Mesenteric fat pad (tissue), 1 donor: ENCODE data around the gene RNF40. TPM values are rescaled to one million over a fixed set of nuclear protein-coding genes. Genes with fewer than 3 reads are reported as not detected.

Source experiments
- DNase-seq: peaks from one replicate; pipeline ENCODE4 v3.0.0-alpha.2; 2020; ENCODE audit warnings: low spot score
- total RNA-seq: library from RNA; stranded (reverse); fragmentation: NEBNext Ultra II Directional; extraction: Animal tissue kit (Norgen Biotek cat#: 25700); gene quantifications from one replicate; pipeline ENCODE4 v1.2.1, GENCODE V29; 2021
- donor health status: DM: yes; HTN: yes; CAD: no.

Gene RNF40
- total RNA-seq, 1 donor from 2014 or later: 97.5 TPM

- no peak for DNase-seq
Observed at GRCh38 chr16:30761427-30761927, 645 bp upstream of the RNF40 start.

DNA sequence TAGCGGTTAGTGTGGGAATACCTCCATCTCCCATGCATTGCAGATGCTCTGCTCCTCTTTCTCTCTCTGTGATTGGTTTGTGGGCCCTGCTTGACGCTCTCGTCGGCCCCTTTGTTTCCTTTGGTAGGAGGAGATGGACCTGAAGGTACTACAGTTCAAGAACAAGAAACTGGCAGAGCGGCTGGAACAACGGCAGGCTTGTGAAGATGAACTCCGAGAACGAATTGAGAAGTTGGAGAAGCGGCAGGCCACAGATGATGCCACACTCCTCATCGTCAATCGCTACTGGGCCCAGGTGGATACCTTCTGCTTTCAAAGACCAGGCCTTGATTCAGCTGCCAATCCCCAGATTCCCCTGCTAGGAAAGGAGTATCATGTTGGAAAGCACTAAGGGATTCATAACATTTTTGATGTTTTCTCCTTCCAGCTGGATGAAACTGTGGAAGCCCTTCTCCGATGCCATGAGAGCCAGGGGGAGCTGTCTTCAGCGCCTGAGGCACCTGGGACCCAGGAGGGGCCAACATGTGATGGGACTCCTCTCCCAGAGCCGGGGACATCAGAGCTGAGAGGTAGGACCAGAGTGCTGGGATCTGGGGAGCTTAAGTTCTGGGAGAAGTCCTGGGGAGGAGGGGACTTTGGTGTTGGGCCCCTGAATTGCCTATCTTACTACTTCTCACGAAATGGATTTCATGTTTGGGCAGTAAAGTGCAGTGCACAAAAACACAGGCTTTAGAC, 1.0 kb downstream of the RNF40 start:
- DNase-seq: no peak

DNA sequence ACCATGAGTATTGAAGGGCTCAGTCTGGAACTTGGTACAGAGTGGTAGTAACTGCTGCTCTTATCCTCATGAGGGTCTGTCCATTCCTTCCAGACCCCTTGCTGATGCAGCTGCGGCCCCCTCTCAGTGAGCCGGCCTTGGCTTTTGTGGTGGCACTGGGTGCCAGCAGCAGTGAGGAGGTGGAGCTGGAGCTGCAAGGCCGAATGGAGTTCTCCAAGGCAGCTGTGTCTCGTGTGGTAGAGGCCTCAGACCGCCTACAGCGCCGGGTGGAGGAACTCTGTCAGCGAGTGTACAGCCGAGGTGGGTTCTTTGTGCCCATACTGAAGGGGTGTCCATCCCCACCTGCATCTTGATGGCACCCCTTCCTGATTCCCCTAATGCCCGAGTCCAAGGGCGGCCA, 2.0 kb downstream of the RNF40 start:
- DNase-seq: no peak

GRCh38 chr16:30764816-30765465, 2.8 kb downstream of the RNF40 start:
- no peak for DNase-seq

DNA sequence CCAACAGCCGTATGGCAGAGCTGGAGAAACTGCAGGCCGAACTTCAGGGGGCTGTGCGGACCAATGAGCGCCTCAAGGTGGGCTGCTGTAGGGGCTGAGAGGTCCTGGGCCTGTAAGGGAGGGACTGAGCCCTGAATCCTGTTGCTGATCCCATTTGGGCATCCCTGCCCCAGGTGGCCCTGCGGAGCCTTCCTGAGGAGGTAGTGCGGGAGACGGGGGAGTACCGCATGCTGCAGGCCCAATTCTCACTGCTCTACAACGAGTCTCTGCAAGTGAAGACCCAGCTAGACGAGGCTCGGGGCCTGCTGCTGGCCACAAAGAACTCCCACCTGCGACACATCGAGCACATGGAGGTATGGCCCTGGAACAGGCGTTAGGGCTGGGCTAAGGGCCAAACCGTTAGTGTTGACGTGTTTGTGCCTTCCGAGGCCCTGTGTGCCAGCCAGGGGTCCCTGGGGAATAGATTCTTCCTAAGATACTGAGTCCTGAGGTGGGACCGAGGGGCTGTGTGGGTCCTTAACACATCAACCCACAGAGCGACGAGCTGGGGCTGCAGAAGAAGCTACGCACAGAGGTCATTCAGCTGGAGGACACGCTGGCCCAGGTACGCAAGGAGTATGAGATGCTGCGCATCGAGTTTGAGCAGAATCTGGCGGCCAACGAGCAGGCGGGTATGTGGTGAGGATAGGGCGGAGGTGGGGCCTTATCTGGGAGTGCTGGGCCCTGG, 4.2 kb downstream of the RNF40 start:
- no peak for DNase-seq

GRCh38 chr16:30766933-30767284, 4.8 kb downstream of the RNF40 start:
- no peak for DNase-seq

DNA sequence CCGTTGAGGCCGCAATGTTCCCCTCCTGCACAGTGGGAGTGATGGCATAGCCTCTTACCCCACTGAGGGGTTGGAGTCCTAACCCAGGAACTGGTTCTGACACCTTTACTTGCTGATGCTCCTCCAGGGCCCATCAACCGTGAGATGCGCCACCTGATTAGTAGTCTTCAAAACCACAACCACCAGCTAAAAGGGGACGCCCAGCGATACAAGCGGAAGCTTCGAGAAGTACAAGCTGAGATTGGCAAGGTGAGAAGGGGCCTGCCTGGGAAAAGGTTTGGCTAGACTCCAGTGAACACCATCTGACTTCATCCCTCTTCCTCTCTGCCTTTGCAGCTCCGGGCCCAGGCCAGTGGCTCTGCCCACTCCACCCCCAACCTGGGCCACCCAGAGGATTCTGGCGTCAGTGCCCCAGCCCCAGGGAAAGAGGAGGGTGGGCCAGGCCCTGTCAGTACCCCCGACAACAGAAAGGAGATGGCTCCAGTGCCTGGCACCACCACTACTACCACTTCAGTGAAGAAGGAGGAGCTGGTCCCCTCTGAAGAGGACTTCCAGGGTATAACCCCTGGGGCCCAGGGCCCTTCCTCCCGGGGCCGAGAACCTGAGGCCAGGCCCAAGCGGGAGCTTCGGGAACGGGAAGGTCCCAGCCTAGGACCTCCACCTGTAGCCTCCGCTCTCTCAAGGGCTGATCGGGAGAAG, 5.8 kb downstream of the RNF40 start:
- DNase-seq: no peak

DNA sequence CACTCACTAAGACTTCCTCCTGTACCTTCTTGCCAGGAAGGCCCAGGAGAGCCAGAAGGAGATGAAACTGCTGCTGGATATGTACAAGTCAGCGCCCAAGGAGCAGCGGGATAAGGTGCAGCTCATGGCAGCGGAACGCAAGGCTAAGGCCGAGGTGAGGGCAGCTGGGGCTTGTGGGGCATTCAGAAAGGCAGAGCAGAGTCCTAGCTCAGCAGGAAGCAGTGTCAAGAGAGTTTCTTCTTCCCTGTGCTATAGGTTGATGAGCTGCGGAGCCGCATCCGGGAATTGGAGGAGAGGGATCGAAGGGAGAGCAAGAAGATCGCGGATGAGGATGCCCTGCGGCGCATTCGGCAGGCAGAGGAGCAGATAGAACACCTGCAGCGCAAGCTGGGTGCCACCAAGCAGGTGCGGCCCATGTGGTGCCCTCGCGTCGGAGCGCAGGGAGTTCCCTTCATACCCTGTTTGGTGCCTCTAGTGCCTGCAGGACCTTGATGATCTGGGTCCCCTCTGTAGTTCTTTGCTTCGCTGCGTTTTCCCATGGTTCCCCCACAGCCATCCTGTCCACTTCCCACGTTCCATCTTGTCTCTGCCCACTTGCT, 6.6 kb downstream of the RNF40 start:
- no peak for DNase-seq

DNA sequence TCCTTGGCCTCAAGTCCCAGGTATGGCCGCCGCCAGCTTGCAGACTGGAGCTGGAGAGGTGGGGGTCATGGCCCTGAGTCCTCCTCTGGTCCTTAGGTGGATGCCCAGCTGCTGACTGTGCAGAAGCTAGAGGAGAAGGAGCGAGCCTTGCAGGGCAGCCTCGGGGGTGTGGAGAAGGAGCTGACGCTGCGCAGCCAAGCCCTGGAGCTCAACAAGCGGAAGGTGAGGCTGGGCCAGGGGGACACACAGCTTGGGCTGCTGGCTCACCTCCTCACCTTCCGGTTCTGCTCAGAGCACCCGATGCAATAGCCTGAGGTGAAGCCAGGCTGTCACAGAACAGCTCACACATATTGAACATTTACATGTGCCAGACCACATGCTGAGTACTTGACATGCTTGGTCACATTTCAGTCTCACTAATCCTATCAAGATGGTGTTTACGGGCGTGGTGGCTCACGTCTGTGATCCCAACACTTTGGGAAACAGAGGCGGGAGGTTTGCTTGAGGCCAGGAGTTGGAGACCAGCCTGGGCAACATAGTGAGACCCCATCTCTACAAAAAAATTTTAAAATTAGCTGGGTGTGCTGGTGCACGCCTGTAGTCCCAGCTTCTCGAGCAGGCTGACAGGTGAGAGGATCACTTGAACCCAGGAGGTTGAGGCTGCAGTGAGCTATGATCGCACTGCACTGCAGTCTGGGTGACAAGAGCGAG, 7.4 kb downstream of the RNF40 start:
- DNase-seq: no peak

- DNase-seq: no peak
Observed at GRCh38 chr16:30771726-30772125, 9.6 kb downstream of the RNF40 start.

GRCh38 chr16:30773826-30774225, 11.7 kb downstream of the RNF40 start:
- DNase-seq: no peak

DNA sequence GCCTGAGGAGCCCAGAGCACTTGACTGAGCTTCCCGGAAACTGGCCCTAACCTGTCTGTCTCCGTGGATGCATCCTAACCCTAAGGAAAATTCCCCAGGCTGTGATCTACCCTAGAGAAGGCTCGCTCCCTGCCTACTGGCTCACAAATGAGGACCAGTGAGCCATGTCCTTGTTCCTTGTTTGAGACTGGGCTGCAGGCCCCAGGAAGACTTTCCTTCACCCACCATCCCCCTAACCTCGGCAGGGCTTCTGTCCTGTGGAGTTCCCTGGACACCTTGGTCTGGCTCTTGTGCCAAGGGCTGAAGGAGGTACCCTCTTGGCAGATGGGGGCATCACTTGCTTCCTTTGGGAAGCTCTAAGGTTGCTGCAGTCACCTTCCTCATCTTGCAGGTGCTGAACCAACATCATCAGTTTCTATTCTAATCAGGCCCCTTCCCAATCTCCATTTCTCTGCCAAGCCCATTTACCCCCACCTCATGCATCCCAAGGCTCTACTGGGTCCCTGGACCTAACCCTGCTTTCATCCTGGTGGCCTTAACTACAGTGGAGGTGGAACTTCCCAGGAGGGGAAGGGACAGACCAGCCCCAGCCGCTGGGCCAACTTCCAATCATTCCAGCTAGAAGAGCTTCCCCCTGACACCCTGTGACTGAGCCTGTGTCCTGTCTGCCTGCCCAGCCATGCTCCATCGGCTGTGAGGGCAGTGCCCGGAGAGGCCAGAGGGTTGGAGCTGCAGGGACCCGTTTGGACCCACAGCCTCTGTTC, 12.4 kb downstream of the RNF40 start:
- DNase-seq: no peak

DNA sequence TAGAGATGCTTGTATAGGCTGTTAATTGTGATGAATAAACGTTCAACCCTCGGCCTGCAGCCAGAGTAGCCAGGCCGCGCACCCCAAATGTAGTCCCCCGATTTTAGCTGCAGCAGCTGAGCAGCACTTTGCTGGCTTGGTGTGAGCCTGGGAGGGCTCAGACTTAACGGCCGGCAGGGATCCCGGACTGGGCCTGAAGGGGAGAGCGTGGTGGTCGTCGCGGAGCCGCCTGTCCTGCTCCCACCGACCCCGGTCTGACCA, 12.9 kb downstream of the RNF40 start:
- DNase-seq: no peak

- no peak for DNase-seq
Observed at GRCh38 chr16:30775392-30776188, 13.5 kb downstream of the RNF40 start.

DNA sequence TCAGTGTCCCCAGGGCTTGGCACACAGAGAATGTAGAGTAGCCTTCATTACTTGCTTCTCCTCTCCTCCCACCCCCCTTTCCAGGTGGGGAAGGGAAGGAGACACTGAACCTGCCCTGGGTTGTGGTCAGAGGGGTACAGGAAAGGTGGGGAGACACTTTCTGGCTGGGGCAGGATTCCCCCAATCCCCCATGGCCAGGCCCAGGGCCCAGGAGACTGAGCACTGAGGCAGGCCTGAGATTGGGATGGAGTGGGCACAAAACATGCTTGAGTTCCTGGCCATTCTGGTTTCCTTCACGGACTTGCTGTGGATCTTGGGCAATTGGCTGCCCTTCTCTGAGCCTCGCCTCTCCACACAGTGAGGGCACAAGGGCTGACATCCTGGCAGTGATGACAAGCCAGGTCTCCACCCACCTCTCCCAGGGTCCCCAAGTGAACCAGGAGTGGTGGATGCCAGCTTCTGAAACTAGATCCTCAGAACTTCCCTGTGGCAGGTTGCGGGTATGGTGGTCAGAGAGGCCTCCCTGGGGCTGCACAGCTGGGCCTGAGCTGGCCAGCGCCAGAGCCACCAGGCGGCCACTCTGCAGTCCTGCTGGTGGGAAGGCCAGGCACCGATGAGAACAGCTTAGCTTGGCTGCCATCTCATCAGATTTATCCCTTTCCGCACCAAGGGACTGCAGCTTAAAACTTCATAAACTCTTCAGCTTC, 15.6 kb downstream of the RNF40 start:
- DNase-seq: no peak

DNA sequence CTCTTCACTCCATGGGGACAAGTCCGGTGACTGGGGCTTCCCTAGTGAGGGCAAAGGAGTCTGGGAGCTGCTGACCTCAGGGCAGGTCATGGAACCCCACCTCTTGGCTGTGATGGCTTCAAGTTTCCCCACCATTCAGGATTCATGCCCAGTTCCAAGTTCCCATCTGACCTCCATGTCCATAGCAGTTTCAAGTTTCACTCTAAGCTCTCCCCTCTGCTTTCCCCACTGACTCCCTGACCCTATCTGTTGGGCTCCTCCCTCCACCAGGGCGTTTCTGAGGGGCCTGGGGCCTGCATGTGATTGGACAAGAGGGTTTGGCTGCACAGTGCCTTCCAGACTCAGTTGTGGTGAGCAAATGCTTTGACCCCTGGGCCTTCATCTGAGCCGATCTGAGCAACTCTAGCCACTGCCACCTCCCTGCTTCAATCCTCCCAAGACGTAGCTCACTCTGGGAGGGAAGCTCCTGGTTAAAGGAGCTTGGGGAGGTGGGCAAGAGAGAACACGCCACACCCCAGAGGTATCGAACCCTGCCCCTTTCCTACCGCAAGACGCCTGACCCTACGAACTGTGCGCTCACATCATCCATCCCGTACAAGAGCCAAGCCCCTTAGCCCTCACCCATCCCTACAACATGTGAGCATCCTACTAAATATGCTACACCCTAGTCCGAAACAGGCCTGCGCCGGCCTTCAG, 16.6 kb downstream of the RNF40 start:
- no peak for DNase-seq

DNA sequence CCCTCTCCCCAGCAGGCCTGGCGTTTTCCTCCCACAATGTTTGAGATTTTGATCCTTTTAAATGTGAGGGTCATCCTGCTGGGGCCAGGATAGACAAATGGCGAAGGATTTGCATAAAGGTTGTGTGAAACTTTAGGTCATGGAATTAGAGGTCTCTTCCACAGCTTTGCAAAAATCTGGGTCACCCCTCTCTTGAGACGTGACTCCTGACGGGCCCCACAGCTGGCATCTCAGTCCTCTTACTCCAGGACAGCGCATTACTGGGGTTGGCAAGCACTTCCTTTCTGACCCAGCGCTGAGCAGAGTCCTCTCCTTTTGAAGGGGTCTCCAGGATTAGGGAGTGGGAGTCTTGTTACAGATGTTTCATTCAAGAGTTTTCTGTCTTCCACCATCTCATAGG, 17.5 kb downstream of the RNF40 start:
- no peak for DNase-seq

- DNase-seq: no peak
Observed at GRCh38 chr16:30780021-30780420, 17.9 kb downstream of the RNF40 start.
